ENCODE results near the gene RNF157. TPM values are rescaled to one million over a fixed set of nuclear protein-coding genes. Genes with fewer than 3 reads are reported as not detected.

The RNF157 gene
- total RNA-seq (2021) (11.2 to 15.1 TPM (median 13.7 TPM) in 3 replicates), Bru-seq, nascent RNA (percentile 50 among the genes with signal in this experiment)
- long read RNA-seq, experiment 1, full-length matches to known transcripts, result 27 of 43 reads
- long read RNA-seq, experiment 1, partial matches to known transcripts, result 4 of 43 reads
- long read RNA-seq, experiment 1, other reads (novel, unspliced or antisense), result 12 of 43 reads
- long read RNA-seq, experiment 2, full-length matches to known transcripts, result 4 of 15 reads
- long read RNA-seq, experiment 2, partial matches to known transcripts, result 2 of 15 reads
- long read RNA-seq, experiment 2, other reads (novel, unspliced or antisense), result 9 of 15 reads
- long read RNA-seq, experiment 3, result 0 reads

DNA sequence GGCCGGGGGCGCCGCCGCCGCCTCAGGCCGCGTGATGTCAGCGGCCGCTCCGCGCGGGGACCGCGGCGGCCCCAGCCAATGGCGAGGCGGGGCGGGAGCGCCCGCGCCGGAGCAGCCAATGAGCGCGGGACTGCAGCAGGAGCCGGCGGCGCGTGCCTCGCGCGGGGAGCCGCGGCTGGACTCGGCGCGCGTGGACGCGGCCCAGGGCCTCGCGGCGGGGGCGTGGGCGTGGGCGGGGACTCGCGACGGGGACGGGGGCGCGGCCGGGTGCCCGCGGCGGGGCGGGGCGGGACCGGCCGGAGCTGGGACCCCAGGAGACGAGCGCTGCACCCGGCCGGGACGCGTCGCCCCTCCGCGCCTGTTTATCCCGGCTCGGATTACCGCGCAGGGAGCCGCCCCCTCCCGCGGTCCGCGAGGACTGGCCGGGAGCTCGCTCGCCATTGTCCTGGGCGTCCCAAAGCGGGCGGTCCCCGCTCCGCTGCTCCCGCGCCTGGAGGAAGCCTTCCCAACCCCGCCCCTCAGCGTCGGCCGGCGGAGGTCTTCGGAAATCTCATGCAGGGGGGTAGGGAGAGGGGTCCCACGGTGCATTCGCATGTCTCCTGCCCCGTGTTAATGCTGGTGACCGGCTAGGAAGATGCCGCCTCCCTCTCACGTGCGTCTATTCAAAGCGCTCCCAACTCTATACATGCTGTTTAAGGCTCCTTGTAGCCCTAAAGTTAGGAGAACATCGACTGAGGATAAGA is at the start of gene RNF157:
Gene RNF157, minus strand, starts transcription at position 33 of the 743 bp plus-strand sequence. CDS start 253 bp downstream, outside the sequence.
- H3K27ac Mint-ChIP-seq, result peak within 1 kb of the TSS; percentile 50; the same call in 1 of the 2 replicates
- POLR2A ChIA-PET, result interaction anchor here (0.6 kb wide), 1 partner anchor 334 kb away, joined by 4 read pairs; no protein-coding TSS in a partner anchor
- peak within 1 kb of the TSS; percentile 81 for H3K4me3 Mint-ChIP-seq
- H3K4me1 Mint-ChIP-seq, result peaks cover 10% of the 10 kb centered on the region
- ATAC-seq, result peak; percentile 86
- H3K27me3 Mint-ChIP-seq (ENCODE audit: low read depth), result peaks cover 62% of the 10 kb centered on the region
- H3K36me3 Mint-ChIP-seq, result no peaks in the 10 kb centered on the region
- H3K9me3 Mint-ChIP-seq, result no peaks in the 10 kb centered on the region
- peak; percentile 81 for DNase-seq (ENCODE audit: low spot score)
- CTCF ChIA-PET, result interaction anchor here (0.6 to 1.9 kb wide), 10 partner anchors 20 to 282 kb away, joined by 3 to 12 read pairs (median 5); no protein-coding TSS in a partner anchor
- TF ChIP-seq, protein P1, sequence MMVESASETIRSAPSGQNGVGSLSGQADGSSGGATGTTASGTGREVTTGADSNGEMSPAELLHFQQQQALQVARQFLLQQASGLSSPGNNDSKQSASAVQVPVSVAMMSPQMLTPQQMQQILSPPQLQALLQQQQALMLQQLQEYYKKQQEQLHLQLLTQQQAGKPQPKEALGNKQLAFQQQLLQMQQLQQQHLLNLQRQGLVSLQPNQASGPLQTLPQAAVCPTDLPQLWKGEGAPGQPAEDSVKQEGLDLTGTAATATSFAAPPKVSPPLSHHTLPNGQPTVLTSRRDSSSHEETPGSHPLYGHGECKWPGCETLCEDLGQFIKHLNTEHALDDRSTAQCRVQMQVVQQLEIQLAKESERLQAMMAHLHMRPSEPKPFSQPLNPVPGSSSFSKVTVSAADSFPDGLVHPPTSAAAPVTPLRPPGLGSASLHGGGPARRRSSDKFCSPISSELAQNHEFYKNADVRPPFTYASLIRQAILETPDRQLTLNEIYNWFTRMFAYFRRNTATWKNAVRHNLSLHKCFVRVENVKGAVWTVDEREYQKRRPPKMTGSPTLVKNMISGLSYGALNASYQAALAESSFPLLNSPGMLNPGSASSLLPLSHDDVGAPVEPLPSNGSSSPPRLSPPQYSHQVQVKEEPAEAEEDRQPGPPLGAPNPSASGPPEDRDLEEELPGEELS (CRISPR knock-in tag; IDR thresholded peaks at IDR 0.05), result peak; percentile 76
- no peak for TF ChIP-seq SOX15 (CRISPR knock-in tag; IDR thresholded peaks at IDR 0.05)
- TF ChIP-seq FOXP1 (CRISPR knock-in tag; IDR thresholded peaks at IDR 0.05; ENCODE audit: borderline replicate concordance), result peak; percentile 75; the same call in 1 of the 2 replicates
- TF ChIP-seq, protein P2, sequence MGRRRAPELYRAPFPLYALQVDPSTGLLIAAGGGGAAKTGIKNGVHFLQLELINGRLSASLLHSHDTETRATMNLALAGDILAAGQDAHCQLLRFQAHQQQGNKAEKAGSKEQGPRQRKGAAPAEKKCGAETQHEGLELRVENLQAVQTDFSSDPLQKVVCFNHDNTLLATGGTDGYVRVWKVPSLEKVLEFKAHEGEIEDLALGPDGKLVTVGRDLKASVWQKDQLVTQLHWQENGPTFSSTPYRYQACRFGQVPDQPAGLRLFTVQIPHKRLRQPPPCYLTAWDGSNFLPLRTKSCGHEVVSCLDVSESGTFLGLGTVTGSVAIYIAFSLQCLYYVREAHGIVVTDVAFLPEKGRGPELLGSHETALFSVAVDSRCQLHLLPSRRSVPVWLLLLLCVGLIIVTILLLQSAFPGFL (CRISPR knock-in tag; IDR thresholded peaks at IDR 0.05; ENCODE audit: borderline replicate concordance), result no peak
- peak; percentile 57; the same call in 1 of the 2 replicates for TF ChIP-seq TEAD1 (CRISPR knock-in tag; IDR thresholded peaks at IDR 0.05)
- TF ChIP-seq, protein P3, sequence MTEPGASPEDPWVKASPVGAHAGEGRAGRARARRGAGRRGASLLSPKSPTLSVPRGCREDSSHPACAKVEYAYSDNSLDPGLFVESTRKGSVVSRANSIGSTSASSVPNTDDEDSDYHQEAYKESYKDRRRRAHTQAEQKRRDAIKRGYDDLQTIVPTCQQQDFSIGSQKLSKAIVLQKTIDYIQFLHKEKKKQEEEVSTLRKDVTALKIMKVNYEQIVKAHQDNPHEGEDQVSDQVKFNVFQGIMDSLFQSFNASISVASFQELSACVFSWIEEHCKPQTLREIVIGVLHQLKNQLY (CRISPR knock-in tag; IDR thresholded peaks at IDR 0.05), result no peak
- TF ChIP-seq NFE2L1 (CRISPR knock-in tag; IDR thresholded peaks at IDR 0.05), result no peak
- TF ChIP-seq, protein P4, sequence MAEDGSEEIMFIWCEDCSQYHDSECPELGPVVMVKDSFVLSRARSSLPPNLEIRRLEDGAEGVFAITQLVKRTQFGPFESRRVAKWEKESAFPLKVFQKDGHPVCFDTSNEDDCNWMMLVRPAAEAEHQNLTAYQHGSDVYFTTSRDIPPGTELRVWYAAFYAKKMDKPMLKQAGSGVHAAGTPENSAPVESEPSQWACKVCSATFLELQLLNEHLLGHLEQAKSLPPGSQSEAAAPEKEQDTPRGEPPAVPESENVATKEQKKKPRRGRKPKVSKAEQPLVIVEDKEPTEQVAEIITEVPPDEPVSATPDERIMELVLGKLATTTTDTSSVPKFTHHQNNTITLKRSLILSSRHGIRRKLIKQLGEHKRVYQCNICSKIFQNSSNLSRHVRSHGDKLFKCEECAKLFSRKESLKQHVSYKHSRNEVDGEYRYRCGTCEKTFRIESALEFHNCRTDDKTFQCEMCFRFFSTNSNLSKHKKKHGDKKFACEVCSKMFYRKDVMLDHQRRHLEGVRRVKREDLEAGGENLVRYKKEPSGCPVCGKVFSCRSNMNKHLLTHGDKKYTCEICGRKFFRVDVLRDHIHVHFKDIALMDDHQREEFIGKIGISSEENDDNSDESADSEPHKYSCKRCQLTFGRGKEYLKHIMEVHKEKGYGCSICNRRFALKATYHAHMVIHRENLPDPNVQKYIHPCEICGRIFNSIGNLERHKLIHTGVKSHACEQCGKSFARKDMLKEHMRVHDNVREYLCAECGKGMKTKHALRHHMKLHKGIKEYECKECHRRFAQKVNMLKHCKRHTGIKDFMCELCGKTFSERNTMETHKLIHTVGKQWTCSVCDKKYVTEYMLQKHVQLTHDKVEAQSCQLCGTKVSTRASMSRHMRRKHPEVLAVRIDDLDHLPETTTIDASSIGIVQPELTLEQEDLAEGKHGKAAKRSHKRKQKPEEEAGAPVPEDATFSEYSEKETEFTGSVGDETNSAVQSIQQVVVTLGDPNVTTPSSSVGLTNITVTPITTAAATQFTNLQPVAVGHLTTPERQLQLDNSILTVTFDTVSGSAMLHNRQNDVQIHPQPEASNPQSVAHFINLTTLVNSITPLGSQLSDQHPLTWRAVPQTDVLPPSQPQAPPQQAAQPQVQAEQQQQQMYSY (CRISPR knock-in tag; IDR thresholded peaks at IDR 0.05), result peak; percentile 34; the same call in 1 of the 2 replicates
- TF ChIP-seq IRF2 (CRISPR knock-in tag; IDR thresholded peaks at IDR 0.05; ENCODE audit: borderline replicate concordance, low read depth), result 0 out of 2 replicates have a peak, but pooled peaks have one; percentile 32
- no peak for TF ChIP-seq RELA (CRISPR knock-in tag; IDR thresholded peaks at IDR 0.05; ENCODE audit: borderline replicate concordance)
- no peak for TF ChIP-seq NR2C2 (CRISPR knock-in tag; IDR thresholded peaks at IDR 0.05)
- TF ChIP-seq SP1 (CRISPR knock-in tag; conservative IDR thresholded peaks at IDR 0.05), result peak; percentile 61
- TF ChIP-seq TP53 (CRISPR knock-in tag; IDR thresholded peaks at IDR 0.05), result no peak
- peak; percentile 78; the same call in 1 of the 2 replicates for TF ChIP-seq TCF7 (CRISPR knock-in tag; IDR thresholded peaks at IDR 0.05; ENCODE audit: low read depth)
- no peak for TF ChIP-seq MXD4 (CRISPR knock-in tag; IDR thresholded peaks at IDR 0.05; ENCODE audit: borderline replicate concordance)
- TF ChIP-seq, protein P5, sequence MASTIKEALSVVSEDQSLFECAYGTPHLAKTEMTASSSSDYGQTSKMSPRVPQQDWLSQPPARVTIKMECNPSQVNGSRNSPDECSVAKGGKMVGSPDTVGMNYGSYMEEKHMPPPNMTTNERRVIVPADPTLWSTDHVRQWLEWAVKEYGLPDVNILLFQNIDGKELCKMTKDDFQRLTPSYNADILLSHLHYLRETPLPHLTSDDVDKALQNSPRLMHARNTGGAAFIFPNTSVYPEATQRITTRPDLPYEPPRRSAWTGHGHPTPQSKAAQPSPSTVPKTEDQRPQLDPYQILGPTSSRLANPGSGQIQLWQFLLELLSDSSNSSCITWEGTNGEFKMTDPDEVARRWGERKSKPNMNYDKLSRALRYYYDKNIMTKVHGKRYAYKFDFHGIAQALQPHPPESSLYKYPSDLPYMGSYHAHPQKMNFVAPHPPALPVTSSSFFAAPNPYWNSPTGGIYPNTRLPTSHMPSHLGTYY (CRISPR knock-in tag; IDR thresholded peaks at IDR 0.05), result no peak
- no peak for TF ChIP-seq RORB (CRISPR knock-in tag; IDR thresholded peaks at IDR 0.05)
- TF ChIP-seq CREM (CRISPR knock-in tag; IDR thresholded peaks at IDR 0.05), result peak; percentile 52; the same call in 1 of the 2 replicates
- 0 out of 2 replicates have a peak, but pooled peaks have one; percentile 31 for TF ChIP-seq ESRRA (CRISPR knock-in tag; IDR thresholded peaks at IDR 0.05; ENCODE audit: borderline replicate concordance)
- TF ChIP-seq, protein P6, sequence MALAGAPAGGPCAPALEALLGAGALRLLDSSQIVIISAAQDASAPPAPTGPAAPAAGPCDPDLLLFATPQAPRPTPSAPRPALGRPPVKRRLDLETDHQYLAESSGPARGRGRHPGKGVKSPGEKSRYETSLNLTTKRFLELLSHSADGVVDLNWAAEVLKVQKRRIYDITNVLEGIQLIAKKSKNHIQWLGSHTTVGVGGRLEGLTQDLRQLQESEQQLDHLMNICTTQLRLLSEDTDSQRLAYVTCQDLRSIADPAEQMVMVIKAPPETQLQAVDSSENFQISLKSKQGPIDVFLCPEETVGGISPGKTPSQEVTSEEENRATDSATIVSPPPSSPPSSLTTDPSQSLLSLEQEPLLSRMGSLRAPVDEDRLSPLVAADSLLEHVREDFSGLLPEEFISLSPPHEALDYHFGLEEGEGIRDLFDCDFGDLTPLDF (CRISPR knock-in tag; IDR thresholded peaks at IDR 0.05), result no peak
